ENCODE data around the gene GULP1.

Gene GULP1

GRCh38 chr2:188576651-188577050 lies 285.0 kb downstream of the GULP1 start:
- in situ Hi-C loops (cut with HindIII; ENCODE audit: low sequenced_read_pairs) = no loop called here
- TF ChIP-seq, protein P1, sequence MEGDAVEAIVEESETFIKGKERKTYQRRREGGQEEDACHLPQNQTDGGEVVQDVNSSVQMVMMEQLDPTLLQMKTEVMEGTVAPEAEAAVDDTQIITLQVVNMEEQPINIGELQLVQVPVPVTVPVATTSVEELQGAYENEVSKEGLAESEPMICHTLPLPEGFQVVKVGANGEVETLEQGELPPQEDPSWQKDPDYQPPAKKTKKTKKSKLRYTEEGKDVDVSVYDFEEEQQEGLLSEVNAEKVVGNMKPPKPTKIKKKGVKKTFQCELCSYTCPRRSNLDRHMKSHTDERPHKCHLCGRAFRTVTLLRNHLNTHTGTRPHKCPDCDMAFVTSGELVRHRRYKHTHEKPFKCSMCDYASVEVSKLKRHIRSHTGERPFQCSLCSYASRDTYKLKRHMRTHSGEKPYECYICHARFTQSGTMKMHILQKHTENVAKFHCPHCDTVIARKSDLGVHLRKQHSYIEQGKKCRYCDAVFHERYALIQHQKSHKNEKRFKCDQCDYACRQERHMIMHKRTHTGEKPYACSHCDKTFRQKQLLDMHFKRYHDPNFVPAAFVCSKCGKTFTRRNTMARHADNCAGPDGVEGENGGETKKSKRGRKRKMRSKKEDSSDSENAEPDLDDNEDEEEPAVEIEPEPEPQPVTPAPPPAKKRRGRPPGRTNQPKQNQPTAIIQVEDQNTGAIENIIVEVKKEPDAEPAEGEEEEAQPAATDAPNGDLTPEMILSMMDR (IDR thresholded peaks at IDR 0.05; ENCODE audit: low read depth, low read length) = no peak
- H3K4me3 ChIP-seq (ENCODE audit: low read depth, low read length) = no peak overlapping the region
- DNase-seq (ENCODE audit: low read depth, low spot score) = peak; percentile 69

DNA sequence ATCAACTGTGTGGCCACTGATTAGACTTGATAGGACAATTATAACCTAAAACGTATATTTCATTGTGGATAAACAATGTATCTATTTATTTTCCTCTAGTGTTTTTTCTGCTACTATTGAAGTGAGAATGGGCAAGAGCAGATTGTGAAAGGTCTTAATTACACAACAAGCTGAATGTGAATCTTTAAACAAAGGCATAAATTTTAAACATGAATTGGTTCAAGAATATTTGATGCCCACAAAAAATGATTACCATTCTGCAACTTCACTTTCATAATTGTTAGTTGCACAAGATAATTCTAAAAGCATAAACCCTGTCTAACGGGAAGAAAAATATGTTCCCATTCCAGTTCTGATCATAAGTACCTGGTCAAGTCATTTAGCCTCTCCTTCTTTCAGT lies 285.6 kb downstream of the GULP1 start:
- DNase-seq (ENCODE audit: low read depth, low spot score) = no peak
- in situ Hi-C loops (cut with HindIII; ENCODE audit: low sequenced_read_pairs) = no loop called here
- H3K4me3 ChIP-seq (ENCODE audit: low read depth, low read length) = no peak overlapping the region
- TF ChIP-seq, protein P1 (IDR thresholded peaks at IDR 0.05; ENCODE audit: low read depth, low read length) = no peak

DNA sequence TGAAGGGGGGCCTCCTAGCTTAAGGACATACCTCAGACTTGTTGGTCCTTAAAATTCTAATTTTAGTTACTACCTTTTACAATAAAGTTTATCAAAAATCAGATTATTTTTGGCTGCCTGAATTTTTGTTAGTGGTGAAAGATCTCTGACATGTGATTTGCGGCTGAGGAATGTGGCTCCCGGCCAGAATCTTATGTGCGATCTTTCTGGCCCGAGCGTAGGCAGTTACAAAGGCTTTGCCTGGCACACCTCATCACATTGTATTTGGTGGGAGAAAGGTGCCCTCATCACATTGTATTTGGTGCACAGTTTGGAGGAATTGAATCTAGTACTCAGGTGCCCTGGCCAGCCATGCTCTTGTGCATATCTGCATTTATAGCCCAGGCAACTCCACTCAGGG lies 289.1 kb downstream of the GULP1 start:
- in situ Hi-C loops (cut with HindIII; ENCODE audit: low sequenced_read_pairs) = no loop called here
- TF ChIP-seq, protein P1 (IDR thresholded peaks at IDR 0.05; ENCODE audit: low read depth, low read length) = no peak
- no peak overlapping the region for H3K4me3 ChIP-seq (ENCODE audit: low read depth, low read length)
- DNase-seq (ENCODE audit: low read depth, low spot score) = no peak

DNA sequence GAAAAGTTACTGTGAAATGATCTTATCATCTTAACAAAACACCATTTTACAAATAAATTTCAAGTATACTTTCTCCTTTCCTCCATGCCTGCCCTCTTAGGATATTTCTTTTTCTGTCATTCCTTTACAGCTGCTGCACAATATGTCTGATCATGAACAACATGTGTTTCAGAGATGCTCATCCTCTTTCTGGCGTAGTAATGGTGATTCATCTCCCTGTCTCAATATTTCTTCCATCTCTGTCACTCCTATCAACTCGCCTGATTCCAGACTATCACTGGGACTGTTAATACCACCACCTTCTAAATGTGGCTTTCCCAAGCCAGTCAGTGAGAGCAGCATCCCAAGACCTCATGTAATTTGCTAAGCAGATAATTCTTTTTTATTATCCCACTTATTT lies 290.5 kb downstream of the GULP1 start:
- in situ Hi-C loops (cut with HindIII; ENCODE audit: low sequenced_read_pairs) = no loop called here
- DNase-seq (ENCODE audit: low read depth, low spot score) = no peak
- TF ChIP-seq, protein P1 (IDR thresholded peaks at IDR 0.05; ENCODE audit: low read depth, low read length) = no peak
- H3K4me3 ChIP-seq (ENCODE audit: low read depth, low read length) = no peak overlapping the region

GRCh38 chr2:188588235-188588634 lies 296.6 kb downstream of the GULP1 start:
- TF ChIP-seq, protein P1 (IDR thresholded peaks at IDR 0.05; ENCODE audit: low read depth, low read length) = no peak
- no peak overlapping the region for H3K4me3 ChIP-seq (ENCODE audit: low read depth, low read length)
- in situ Hi-C loops (cut with HindIII; ENCODE audit: low sequenced_read_pairs) = no loop called here
- DNase-seq (ENCODE audit: low read depth, low spot score) = no peak

- DNase-seq (ENCODE audit: low read depth, low spot score) = peak; percentile 60
- in situ Hi-C loops (cut with HindIII; ENCODE audit: low sequenced_read_pairs) = no loop called here
- TF ChIP-seq, protein P1 (IDR thresholded peaks at IDR 0.05; ENCODE audit: low read depth, low read length) = no peak
- H3K4me3 ChIP-seq (ENCODE audit: low read depth, low read length) = no peak overlapping the region
Measured at GRCh38 chr2:188596054-188596453, 304.4 kb downstream of the GULP1 start.

GRCh38 chr2:188598551-188598950 lies 306.9 kb downstream of the GULP1 start:
- TF ChIP-seq, protein P1 (IDR thresholded peaks at IDR 0.05; ENCODE audit: low read depth, low read length) = no peak
- no peak overlapping the region for H3K4me3 ChIP-seq (ENCODE audit: low read depth, low read length)
- peak; percentile 79 for DNase-seq (ENCODE audit: low read depth, low spot score)
- in situ Hi-C loops (cut with HindIII; ENCODE audit: low sequenced_read_pairs) = no loop called here
